ENCODE data around the gene DPEP3. TPM values are rescaled to one million over a fixed set of nuclear protein-coding genes. Genes with fewer than 3 reads are reported as not detected.
A peak's percentile ranks its signal among the peaks of the same experiment; 100 is the strongest.
"Not testable (repeated sequence)": the region's sequence is repeated elsewhere in the genome, so short reads cannot be mapped to it uniquely, and the experiment has no call there.

Gene DPEP3
- total RNA-seq, 1 experiment from 2014 or later: 1.6 TPM

GRCh38 chr16:67998231-67998778 is 18.0 kb upstream of the DPEP3 start:
- H3K4me1 Mint-ChIP-seq; H3K27ac Mint-ChIP-seq; H3K4me3 Mint-ChIP-seq; ATAC-seq; POLR2A ChIA-PET; H3K9me3 Mint-ChIP-seq; DNase-seq (ENCODE audit: low spot score); H3K36me3 Mint-ChIP-seq; H3K27me3 Mint-ChIP-seq (ENCODE audit: low read depth): not testable (repeated sequence)
- CTCF ChIA-PET: interaction anchor here (1.3 to 1.4 kb wide), 2 partner anchors 18 to 42 kb away, joined by 3 to 8 read pairs; no protein-coding TSS in a partner anchor

GRCh38 chr16:67996666-67997065 is 16.4 kb upstream of the DPEP3 start:
- H3K36me3 Mint-ChIP-seq: no peaks in the 10 kb centered on the region
- no peak overlapping the region for H3K27ac Mint-ChIP-seq
- TF ChIP-seq HMGA2 (CRISPR knock-in tag; IDR thresholded peaks at IDR 0.05) (peak; percentile 76; the same call in 1 of the 2 replicates), E2F4 (CRISPR knock-in tag; IDR thresholded peaks at IDR 0.05; ENCODE audit: borderline replicate concordance, low read depth) (no peak)
- peaks cover 16% of the 10 kb centered on the region for H3K27me3 Mint-ChIP-seq (ENCODE audit: low read depth)
- ChIA-PET CTCF (interaction anchor here (0.6 to 0.7 kb wide), 2 partner anchors 44 kb away, joined by 3 read pairs; no protein-coding TSS in a partner anchor), POLR2A (no interaction called here)
- peaks cover 4% of the 10 kb centered on the region for H3K9me3 Mint-ChIP-seq
- ATAC-seq (no peak), DNase-seq (ENCODE audit: low spot score) (no peak)
- no peak overlapping the region for H3K4me3 Mint-ChIP-seq
- no peaks in the 10 kb centered on the region for H3K4me1 Mint-ChIP-seq

GRCh38 chr16:67995423-67995822 is 15.1 kb upstream of the DPEP3 start:
- Mint-ChIP-seq H3K27me3 (ENCODE audit: low read depth) (peaks cover 20% of the 10 kb centered on the region), H3K4me1 (no peaks in the 10 kb centered on the region), H3K9me3 (peaks cover 4% of the 10 kb centered on the region), H3K36me3 (no peaks in the 10 kb centered on the region), H3K4me3 (no peak overlapping the region), H3K27ac (no peak overlapping the region)
- DNase-seq (ENCODE audit: low spot score): no peak
- no peak for TF ChIP-seq SP1 (CRISPR knock-in tag; conservative IDR thresholded peaks at IDR 0.05)
- no peak for TF ChIP-seq ATF2 (CRISPR knock-in tag; IDR thresholded peaks at IDR 0.05; ENCODE audit: borderline replicate concordance, low read depth)
- no peak for TF ChIP-seq AFF4 (CRISPR knock-in tag; IDR thresholded peaks at IDR 0.05; ENCODE audit: borderline replicate concordance)
- ATAC-seq: no peak
- POLR2A ChIA-PET: no interaction called here
- CTCF ChIA-PET: interaction anchor here (0.7 kb wide), 2 partner anchors 413 to 736 kb away, joined by 4 read pairs; no protein-coding TSS in a partner anchor

- H3K4me3 Mint-ChIP-seq; H3K4me1 Mint-ChIP-seq; H3K36me3 Mint-ChIP-seq; H3K9me3 Mint-ChIP-seq; ATAC-seq; H3K27ac Mint-ChIP-seq; POLR2A ChIA-PET; DNase-seq (ENCODE audit: low spot score): not testable (repeated sequence)
- H3K27me3 Mint-ChIP-seq (ENCODE audit: low read depth): peaks cover 20% of the 10 kb centered on the region
- CTCF ChIA-PET: interaction anchor here (0.6 to 1.3 kb wide), 12 partner anchors 10 to 209 kb away, joined by 3 to 17 read pairs (median 4); no protein-coding TSS in a partner anchor
These were observed 13.7 kb upstream of the DPEP3 start for GRCh38 chr16:67994040-67994408.

- Mint-ChIP-seq H3K27ac (no peak overlapping the region), H3K36me3 (no peaks in the 10 kb centered on the region), H3K9me3 (no peaks in the 10 kb centered on the region), H3K4me3 (no peak overlapping the region), H3K27me3 (ENCODE audit: low read depth) (peaks cover 20% of the 10 kb centered on the region), H3K4me1 (no peaks in the 10 kb centered on the region)
- DNase-seq (ENCODE audit: low spot score) (peak; percentile 83), ATAC-seq (peak; percentile 89)
- ChIA-PET CTCF (interaction anchor here (0.6 to 1.3 kb wide), 12 partner anchors 9 to 209 kb away, joined by 3 to 17 read pairs (median 4); no protein-coding TSS in a partner anchor), POLR2A (no interaction called here)
- TF ChIP-seq USF1 (CRISPR knock-in tag; IDR thresholded peaks at IDR 0.05) (0 out of 2 replicates have a peak, but pooled peaks have one; percentile 34), ELF4 (CRISPR knock-in tag; IDR thresholded peaks at IDR 0.05; ENCODE audit: low read depth) (no peak), MAX (CRISPR knock-in tag; IDR thresholded peaks at IDR 0.05) (peak; percentile 88), ZNF121 (CRISPR knock-in tag; IDR thresholded peaks at IDR 0.05) (no peak), NR2C2 (CRISPR knock-in tag; IDR thresholded peaks at IDR 0.05) (peak; percentile 36; the same call in 1 of the 2 replicates), TCF7 (CRISPR knock-in tag; IDR thresholded peaks at IDR 0.05; ENCODE audit: low read depth) (no peak), NFYB (CRISPR knock-in tag; conservative IDR thresholded peaks at IDR 0.05; ENCODE audit: low read depth) (peak; percentile 11; the same call in 1 of the 2 replicates), CREB1 (CRISPR knock-in tag; IDR thresholded peaks at IDR 0.05) (no peak), ESRRA (CRISPR knock-in tag; IDR thresholded peaks at IDR 0.05; ENCODE audit: borderline replicate concordance) (no peak)
These were observed 13.1 kb upstream of the DPEP3 start for GRCh38 chr16:67993207-67994039.

Data from WTC11 (cell line).